IMR-90 (cell line): ENCODE data around the gene LINGO4. TPM values are rescaled to one million over a fixed set of nuclear protein-coding genes. Genes with fewer than 3 reads are reported as not detected.

Experiments
- ATAC-seq: fragments of 200-7000 bp; cut with Tn5 transposase; 2 replicates; pipeline ENCODE4 v1.9.1; 2020; ENCODE audit warnings: low read depth, mild to moderate bottlenecking, moderate library complexity
- BruUV-seq: library from RNA; stranded (reverse); fragments of 400-500 nt; replicated peaks from 2 replicates; lab custom pipeline; 2021; lab: Mats Ljungman, UMichigan
- CTCF ChIA-PET: fragments of 300-600 bp; formaldehyde crosslinking; extraction: SDS; loops from one replicate; lab custom pipeline; 2021; ENCODE audit warnings: antibody characterized with exemption; lab: Yijun Ruan, JAX
- POLR2A ChIA-PET: fragments of 300-600 bp; sonication (Branson Sonifier 250); formaldehyde crosslinking; loops from one replicate; lab custom pipeline; 2022; ENCODE audit warnings: antibody characterized with exemption; ENCODE audit not compliant: unreplicated experiment; lab: Charles Lee
- DNase-seq: peaks from one replicate; pipeline ENCODE4 v3.0.0; 2013
- H2AFZ ChIP-seq: replicated peaks from 2 replicates; pipeline ENCODE3; 2013; ENCODE audit warnings: low read length, mild to moderate bottlenecking; ENCODE audit not compliant: poor library complexity
- H2AK5ac ChIP-seq: 2 replicates; pipeline ENCODE4 v1.6.1; 2013; ENCODE audit warnings: low read depth, low read length, inconsistent platforms
- H2AK9ac ChIP-seq: replicated peaks from 2 replicates; pipeline ENCODE3; 2013; ENCODE audit warnings: mild to moderate bottlenecking, low read depth, low read length, moderate library complexity; ENCODE audit not compliant: poor library complexity
- H2BK120ac ChIP-seq: 2 replicates; pipeline ENCODE4 v1.6.1; 2013; ENCODE audit warnings: low read depth, low read length, inconsistent platforms
- H2BK15ac ChIP-seq: 3 replicates; pipeline ENCODE4 v1.6.1; 2013; ENCODE audit warnings: low read depth, low read length, inconsistent platforms
- H2BK20ac ChIP-seq: 2 replicates; pipeline ENCODE4 v1.6.1; 2013; ENCODE audit warnings: low read depth, mild to moderate bottlenecking, inconsistent platforms, low read length, moderate library complexity
- H2BK5ac ChIP-seq: 2 replicates; pipeline ENCODE4 v1.6.1; 2013; ENCODE audit warnings: mild to moderate bottlenecking, low read depth, low read length, inconsistent platforms; ENCODE audit not compliant: poor library complexity, severe bottlenecking
- H3K14ac ChIP-seq: replicated peaks from 2 replicates; pipeline ENCODE4 v1.6.1; 2013; ENCODE audit warnings: low read depth, low read length, inconsistent platforms
- H3K18ac ChIP-seq: 2 replicates; pipeline ENCODE4 v1.6.1; 2013; ENCODE audit warnings: low read depth, low read length, control low read depth
- H3K23ac ChIP-seq: 2 replicates; pipeline ENCODE4 v1.6.1; 2013; ENCODE audit warnings: low read depth, low read length, inconsistent platforms
- H3K27ac ChIP-seq: 2 replicates; pipeline ENCODE4 v1.5.1; 2013; ENCODE audit warnings: mild to moderate bottlenecking, control low read depth, low read length; ENCODE audit not compliant: insufficient read depth
- H3K27me3 ChIP-seq: 2 replicates; pipeline ENCODE4 v1.6.1; 2013; ENCODE audit warnings: low read length; ENCODE audit not compliant: control insufficient read depth, insufficient read depth
- H3K36me3 ChIP-seq: 2 replicates; pipeline ENCODE4 v1.6.1; 2013; ENCODE audit warnings: low read length, mixed read lengths; ENCODE audit not compliant: control insufficient read depth, insufficient read depth
- H3K4ac ChIP-seq: 2 replicates; pipeline ENCODE4 v1.6.1; 2013; ENCODE audit warnings: low read depth, low read length, inconsistent platforms
- H3K4me1 ChIP-seq: 2 replicates; pipeline ENCODE4 v1.6.1; 2013; ENCODE audit warnings: low read length, mixed read lengths; ENCODE audit not compliant: control insufficient read depth, insufficient read depth
- H3K4me2 ChIP-seq: 2 replicates; pipeline ENCODE4 v1.6.1; 2013; ENCODE audit warnings: low read depth, mild to moderate bottlenecking, control low read depth, low read length, moderate library complexity
- H3K4me3 ChIP-seq: 2 replicates; pipeline ENCODE4 v1.5.1; 2013; ENCODE audit warnings: low read depth, mild to moderate bottlenecking, control low read depth, low read length, moderate library complexity; ENCODE audit not compliant: insufficient read depth
- H3K56ac ChIP-seq: 2 replicates; pipeline ENCODE4 v1.6.1; 2013; ENCODE audit warnings: low read length, inconsistent platforms; ENCODE audit not compliant: insufficient read depth; ENCODE audit errors: extremely low read depth
- H3K79me1 ChIP-seq, 2 experiments: 2 replicates each; pipeline ENCODE4 v1.6.1; 2013; ENCODE audit warnings: low read length in 2 of 2, inconsistent platforms in 1 of 2, low read depth in 1 of 2
- H3K9ac ChIP-seq: 2 replicates; pipeline ENCODE4 v1.6.1; 2013; ENCODE audit warnings: low read depth, low read length, control low read depth
- H3K9me1 ChIP-seq: 2 replicates; pipeline ENCODE4 v1.6.1; 2013; ENCODE audit warnings: low read length, inconsistent platforms; ENCODE audit not compliant: insufficient read depth
- H3K9me3 ChIP-seq: 2 replicates; pipeline ENCODE4 v1.6.1; 2013; ENCODE audit warnings: low read length; ENCODE audit not compliant: control insufficient read depth, insufficient read depth
- H4K20me1 ChIP-seq: 2 replicates; pipeline ENCODE4 v1.6.1; 2013; ENCODE audit warnings: low read length, inconsistent platforms; ENCODE audit not compliant: insufficient read depth
- H4K5ac ChIP-seq: 2 replicates; pipeline ENCODE4 v1.6.1; 2013; ENCODE audit warnings: mild to moderate bottlenecking, low read depth, low read length, control low read depth
- H4K8ac ChIP-seq, 2 experiments: 2 replicates each; pipeline ENCODE4 v1.6.1; 2013; ENCODE audit warnings: low read depth in 2 of 2, low read length in 2 of 2, control low read depth in 1 of 2, inconsistent platforms in 1 of 2
- H4K91ac ChIP-seq: 2 replicates; pipeline ENCODE4 v1.6.1; 2013; ENCODE audit warnings: low read depth, low read length, inconsistent platforms; ENCODE audit not compliant: insufficient read depth
- BHLHE40 ChIP-seq: fragments of 150-350 bp; IDR thresholded peaks from 2 replicates; pipeline ENCODE4 v1.6.1; 2016; ENCODE audit warnings: mild to moderate bottlenecking, low read depth, low read length
- CEBPB ChIP-seq: IDR thresholded peaks from 2 replicates; pipeline ENCODE4 v1.6.1; 2012; ENCODE audit warnings: low read depth, low read length, improper control_type of control experiment
- CHD1 ChIP-seq: IDR thresholded peaks from 2 replicates; pipeline ENCODE4 v1.6.1; 2012; ENCODE audit warnings: low read depth, low read length, improper control_type of control experiment
- CTCF ChIP-seq: conservative IDR thresholded peaks from 2 replicates; pipeline ENCODE4 v1.5.1; 2012; ENCODE audit warnings: mild to moderate bottlenecking, low read depth, low read length, improper control_type of control experiment
- FOS ChIP-seq: fragments of 150-350 bp; IDR thresholded peaks from 2 replicates; pipeline ENCODE4 v1.6.1; 2016; ENCODE audit warnings: low read depth, low read length
- MAFK ChIP-seq: IDR thresholded peaks from 2 replicates; pipeline ENCODE4 v1.6.1; 2012; ENCODE audit warnings: low read depth, low read length, improper control_type of control experiment
- MAZ ChIP-seq: IDR thresholded peaks from 2 replicates; pipeline ENCODE4 v1.6.1; 2012; ENCODE audit warnings: low read depth, mild to moderate bottlenecking, low read length, improper control_type of control experiment, moderate library complexity, borderline replicate concordance
- MXI1 ChIP-seq: IDR thresholded peaks from 2 replicates; pipeline ENCODE4 v1.6.1; 2012; ENCODE audit warnings: low read depth, mild to moderate bottlenecking, low read length, moderate library complexity, borderline replicate concordance
- NFE2L2 ChIP-seq: fragments of 150-350 bp; IDR thresholded peaks from 2 replicates; pipeline ENCODE4 v1.6.1; 2016; ENCODE audit warnings: low read depth, mild to moderate bottlenecking, low read length
- POLR2A ChIP-seq: IDR thresholded peaks from 2 replicates; pipeline ENCODE4 v1.6.1; 2012; ENCODE audit warnings: mild to moderate bottlenecking, low read depth, low read length
- RAD21 ChIP-seq: IDR thresholded peaks from 2 replicates; pipeline ENCODE4 v1.6.1; 2012; ENCODE audit warnings: low read length, improper control_type of control experiment
- RCOR1 ChIP-seq: IDR thresholded peaks from 2 replicates; pipeline ENCODE4 v1.6.1; 2012; ENCODE audit warnings: mild to moderate bottlenecking, low read length, improper control_type of control experiment; ENCODE audit not compliant: insufficient replicate concordance
- RFX5 ChIP-seq: IDR thresholded peaks from 2 replicates; pipeline ENCODE4 v1.8.0; 2012; ENCODE audit warnings: low read depth, mild to moderate bottlenecking, low read length, moderate library complexity
- SMC3 ChIP-seq: fragments of 150-350 bp; IDR thresholded peaks from 2 replicates; pipeline ENCODE4 v1.6.1; 2016; ENCODE audit warnings: low read depth, mild to moderate bottlenecking, antibody characterized with exemption, low read length, moderate library complexity
- WGBS, 2 experiments: methylation state at CpG; one replicate each; pipeline versions ENCODE4 v1.1.5 to v1.1.7; 2013; ENCODE audit warnings: missing lambda C conversion rate in 2 of 2; ENCODE audit not compliant: insufficient read length in 1 of 2; ENCODE audit errors: extremely low coverage in 2 of 2; 5-methylcytosine and 5-hydroxymethylcytosine counted together
- dilution Hi-C: fragments of 300-500 bp; cut with HindIII; formaldehyde crosslinking; loops from one replicate; pipeline ENCODE4 v1.14.3; 2018; ENCODE audit warnings: low sequenced_read_pairs; ENCODE audit not compliant: unreplicated experiment
- in situ Hi-C: fragments of 300-500 bp; cut with MboI; formaldehyde crosslinking; loops from 3 replicates; pipeline ENCODE4 v1.14.3; 2019; ENCODE audit warnings: low sequenced_read_pairs, inconsistent platforms, mixed read lengths
- intact Hi-C: fragments of 100-400 bp; cut with micrococcal nuclease; formaldehyde crosslinking; loops from 2 replicates; pipeline ENCODE4 v1.10.0; 2022
- polyA plus RNA-seq, 3 experiments: library from polyadenylated mRNA; depleted of rRNA; stranded (reverse); fragments of >200 nt; gene quantifications; 2 replicates each; pipeline ENCODE4 v1.2.3, GENCODE V29; 2012; ENCODE audit warnings: low replicate concordance in 1 of 3
- total RNA-seq: library from RNA; depleted of rRNA; stranded (reverse); fragments of >200 nt; gene quantifications from 2 replicates; pipeline ENCODE4 v1.2.3, GENCODE V29; 2012
- TF ChIP-seq, protein P1 (sequence below): fragments of 150-350 bp; IDR thresholded peaks from 2 replicates; pipeline ENCODE4 v1.6.1; 2016; ENCODE audit warnings: low read depth, mild to moderate bottlenecking, low read length, moderate library complexity, borderline replicate concordance
- TF ChIP-seq, protein P2 (sequence below): fragments of 150-350 bp; IDR thresholded peaks from 2 replicates; pipeline ENCODE4 v1.6.1; 2017; ENCODE audit warnings: mild to moderate bottlenecking, antibody characterized with exemption, low read length, low read depth

Gene LINGO4
- total and polyA plus RNA-seq, 2 of the 4 experiments (the other 2 are of a cell fraction): not detected

DNA sequence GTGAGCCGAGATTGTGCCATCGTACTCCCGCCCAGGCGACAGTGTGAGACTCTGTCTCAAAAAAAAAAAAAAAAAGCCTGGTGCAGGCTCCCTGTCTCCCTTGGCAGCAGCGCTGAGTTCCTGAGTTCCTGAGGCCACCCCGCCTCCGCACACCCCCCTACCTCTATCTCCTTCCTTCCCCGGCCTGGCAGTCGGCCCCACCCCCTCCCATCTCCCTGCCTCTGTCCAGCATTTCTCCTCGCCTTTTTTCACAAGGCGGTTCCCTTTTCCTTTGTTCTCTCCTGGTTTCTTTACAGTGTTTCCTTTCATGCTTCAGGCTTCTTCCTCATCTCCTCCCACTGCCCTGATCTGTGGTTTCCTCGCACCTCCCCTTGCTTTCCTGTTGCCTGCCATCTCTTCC lies 23.7 kb upstream of the LINGO4 start:
- intact Hi-C loops (no loop called here), in situ Hi-C loops (no loop called here), dilution Hi-C loops (no loop called here)
- Histone ChIP-seq H3K23ac (no peak overlapping the region), H3K27ac (no peak overlapping the region), H2AK9ac (no peak overlapping the region), H3K79me1 (no peaks in the 10 kb centered on the region), H2BK120ac (no peak overlapping the region), H3K56ac (no peak overlapping the region), H3K27me3 (peaks cover 57% of the 10 kb centered on the region), H3K9ac (no peak overlapping the region), H3K14ac (no peak overlapping the region), H3K4ac (no peak overlapping the region), H3K9me3 (no peaks in the 10 kb centered on the region), H2AK5ac (no peak overlapping the region), H4K5ac (no peak overlapping the region), H3K4me1 (no peaks in the 10 kb centered on the region), H3K4me2 (no peak overlapping the region), H2BK5ac (no peak overlapping the region), H4K91ac (no peak overlapping the region), H2BK15ac (no peak overlapping the region), H3K18ac (no peak overlapping the region), H2AFZ (no peak overlapping the region), H4K20me1 (no peaks in the 10 kb centered on the region), H2BK20ac (no peak overlapping the region), H3K4me3 (no peak overlapping the region), H3K36me3 (no peaks in the 10 kb centered on the region), H4K8ac (no peak overlapping the region), H3K9me1 (no peaks in the 10 kb centered on the region)
- DNase-seq (peak; percentile 11), ATAC-seq (peak; percentile 58)
- CTCF ChIA-PET: no interaction called here
- BruUV-seq: no TSS peak
- POLR2A ChIA-PET: no interaction called here
- no peak for TF ChIP-seq SMC3
- TF ChIP-seq MAZ: no peak
- no peak for TF ChIP-seq BHLHE40
- no peak for TF ChIP-seq RAD21
- no peak for TF ChIP-seq MXI1
- TF ChIP-seq, protein P1, sequence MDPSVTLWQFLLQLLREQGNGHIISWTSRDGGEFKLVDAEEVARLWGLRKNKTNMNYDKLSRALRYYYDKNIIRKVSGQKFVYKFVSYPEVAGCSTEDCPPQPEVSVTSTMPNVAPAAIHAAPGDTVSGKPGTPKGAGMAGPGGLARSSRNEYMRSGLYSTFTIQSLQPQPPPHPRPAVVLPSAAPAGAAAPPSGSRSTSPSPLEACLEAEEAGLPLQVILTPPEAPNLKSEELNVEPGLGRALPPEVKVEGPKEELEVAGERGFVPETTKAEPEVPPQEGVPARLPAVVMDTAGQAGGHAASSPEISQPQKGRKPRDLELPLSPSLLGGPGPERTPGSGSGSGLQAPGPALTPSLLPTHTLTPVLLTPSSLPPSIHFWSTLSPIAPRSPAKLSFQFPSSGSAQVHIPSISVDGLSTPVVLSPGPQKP: no peak
- no peak for TF ChIP-seq RCOR1
- no peak for TF ChIP-seq RFX5
- TF ChIP-seq CTCF: no peak
- no peak for TF ChIP-seq CEBPB
- TF ChIP-seq, protein P2, sequence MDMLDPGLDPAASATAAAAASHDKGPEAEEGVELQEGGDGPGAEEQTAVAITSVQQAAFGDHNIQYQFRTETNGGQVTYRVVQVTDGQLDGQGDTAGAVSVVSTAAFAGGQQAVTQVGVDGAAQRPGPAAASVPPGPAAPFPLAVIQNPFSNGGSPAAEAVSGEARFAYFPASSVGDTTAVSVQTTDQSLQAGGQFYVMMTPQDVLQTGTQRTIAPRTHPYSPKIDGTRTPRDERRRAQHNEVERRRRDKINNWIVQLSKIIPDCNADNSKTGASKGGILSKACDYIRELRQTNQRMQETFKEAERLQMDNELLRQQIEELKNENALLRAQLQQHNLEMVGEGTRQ: no peak
- no peak for TF ChIP-seq MAFK
- no peak for TF ChIP-seq FOS
- TF ChIP-seq CHD1: no peak
- TF ChIP-seq POLR2A: no peak
- TF ChIP-seq NFE2L2: no peak
- WGBS, 2 experiments: 4% methylated on average over 4 of the region's 12 CpGs; no CpG with 5 or more reads in 1 of the 2 experiments
